MCF 10A (cell line): ENCODE data around the gene CAMTA1. TPM values are rescaled to one million over a fixed set of nuclear protein-coding genes. Genes with fewer than 3 reads are reported as not detected.
"Not testable (repeated sequence)": the region's sequence is repeated elsewhere in the genome, so short reads cannot be mapped to it uniquely, and the experiment has no call there.

ENCODE experiments used
- BruUV-seq: library from RNA; stranded (reverse); fragments of 400-500 nt; replicated peaks from 2 replicates; lab custom pipeline; 2021; lab: Mats Ljungman, UMichigan
- CTCF ChIA-PET: fragments of 300-600 bp; sonication (Branson Sonifier 250); formaldehyde crosslinking; extraction: SDS; loops from one replicate; lab custom pipeline; 2021; ENCODE audit warnings: antibody characterized with exemption, inconsistent platforms; lab: Yijun Ruan, JAX
- POLR2A ChIA-PET: fragments of 300-600, 350-650 bp; sonication (Branson Sonifier 250); formaldehyde crosslinking; extraction: SDS; loops from one replicate; lab custom pipeline; 2020; ENCODE audit warnings: antibody characterized with exemption, inconsistent platforms; lab: Yijun Ruan, JAX
- DNase-seq: peaks from one replicate; pipeline ENCODE4 v3.0.0-alpha.2; 2018; ENCODE audit not compliant: unreplicated experiment
- H3K27ac Mint-ChIP-seq: one replicate; pipeline ENCODE4 v1.8.0; 2022; ENCODE audit warnings: mild to moderate bottlenecking, low read depth, mixed read lengths; ENCODE audit not compliant: unreplicated experiment
- H3K27me3 Mint-ChIP-seq: one replicate; pipeline ENCODE4 v1.8.0; 2022; ENCODE audit warnings: mixed read lengths; ENCODE audit not compliant: insufficient read depth, unreplicated experiment
- H3K36me3 Mint-ChIP-seq: one replicate; pipeline ENCODE4 v1.8.0; 2022; ENCODE audit warnings: mild to moderate bottlenecking, moderate library complexity, mixed read lengths; ENCODE audit not compliant: insufficient read depth, unreplicated experiment
- H3K4me1 Mint-ChIP-seq: one replicate; pipeline ENCODE4 v1.8.0; 2022; ENCODE audit warnings: mixed read lengths; ENCODE audit not compliant: insufficient read depth, unreplicated experiment
- H3K4me3 Mint-ChIP-seq: one replicate; pipeline ENCODE4 v1.8.0; 2022; ENCODE audit warnings: mild to moderate bottlenecking, moderate library complexity, mixed read lengths; ENCODE audit not compliant: unreplicated experiment
- H3K9me3 Mint-ChIP-seq: one replicate; pipeline ENCODE4 v1.8.0; 2022; ENCODE audit warnings: mixed read lengths; ENCODE audit not compliant: unreplicated experiment
- intact Hi-C: fragments of 100-400 bp; cut with micrococcal nuclease; formaldehyde crosslinking; loops from 2 replicates; pipeline ENCODE4 v1.14.1; 2022
- total RNA-seq: library from RNA; stranded (reverse); gene quantifications from 2 replicates; pipeline ENCODE4 v1.2.3, GENCODE V29; 2022
- TF ChIP-seq, protein P1 (sequence below): fragments of 200-600 bp; IDR thresholded peaks from one replicate; pipeline ENCODE4 v1.8.0; 2022; ENCODE audit warnings: antibody characterized with exemption, mild to moderate bottlenecking; ENCODE audit not compliant: unreplicated experiment

Gene CAMTA1
- total RNA-seq, 1 experiment from 2014 or later, result 74.1 TPM

DNA sequence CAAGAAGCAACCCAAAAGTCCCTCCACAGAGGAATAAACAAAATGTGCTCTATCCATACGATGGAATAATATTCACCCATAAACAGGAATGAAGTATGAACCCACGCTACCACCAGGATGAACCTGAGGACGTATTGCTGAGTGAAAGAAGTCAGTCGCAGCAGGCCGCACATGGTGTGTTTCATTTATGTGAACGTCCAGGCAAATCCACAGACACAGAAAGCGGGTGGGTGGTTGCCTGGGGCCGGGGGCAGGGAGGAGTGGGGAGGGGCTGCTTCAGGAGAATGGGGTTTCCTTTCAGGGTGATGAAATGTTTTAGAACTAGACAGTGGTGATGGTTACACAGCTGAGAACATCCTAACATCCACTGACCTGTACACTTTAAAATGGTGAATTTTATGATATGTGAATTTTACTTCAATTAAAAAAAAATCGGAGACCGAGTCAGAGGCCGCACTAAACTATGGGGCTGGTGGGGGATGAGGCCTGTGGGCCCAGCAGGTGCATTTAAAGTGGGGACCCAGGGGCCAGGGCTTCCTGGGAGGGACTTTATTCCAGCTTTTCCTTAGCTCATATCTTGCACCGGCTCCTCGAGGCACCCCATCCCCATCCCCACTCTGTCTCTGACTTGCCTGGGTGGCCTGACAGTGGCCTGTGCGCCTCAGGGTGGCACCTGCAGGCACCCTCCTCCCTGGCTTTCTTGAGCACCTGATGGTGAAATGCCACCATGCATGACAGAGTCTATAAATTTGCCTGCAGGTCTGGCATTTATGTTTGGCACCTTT lies 593.3 kb downstream of the CAMTA1 start:
- peaks cover 11% of the 10 kb centered on the region for H3K4me1 Mint-ChIP-seq
- TF ChIP-seq, protein P1, sequence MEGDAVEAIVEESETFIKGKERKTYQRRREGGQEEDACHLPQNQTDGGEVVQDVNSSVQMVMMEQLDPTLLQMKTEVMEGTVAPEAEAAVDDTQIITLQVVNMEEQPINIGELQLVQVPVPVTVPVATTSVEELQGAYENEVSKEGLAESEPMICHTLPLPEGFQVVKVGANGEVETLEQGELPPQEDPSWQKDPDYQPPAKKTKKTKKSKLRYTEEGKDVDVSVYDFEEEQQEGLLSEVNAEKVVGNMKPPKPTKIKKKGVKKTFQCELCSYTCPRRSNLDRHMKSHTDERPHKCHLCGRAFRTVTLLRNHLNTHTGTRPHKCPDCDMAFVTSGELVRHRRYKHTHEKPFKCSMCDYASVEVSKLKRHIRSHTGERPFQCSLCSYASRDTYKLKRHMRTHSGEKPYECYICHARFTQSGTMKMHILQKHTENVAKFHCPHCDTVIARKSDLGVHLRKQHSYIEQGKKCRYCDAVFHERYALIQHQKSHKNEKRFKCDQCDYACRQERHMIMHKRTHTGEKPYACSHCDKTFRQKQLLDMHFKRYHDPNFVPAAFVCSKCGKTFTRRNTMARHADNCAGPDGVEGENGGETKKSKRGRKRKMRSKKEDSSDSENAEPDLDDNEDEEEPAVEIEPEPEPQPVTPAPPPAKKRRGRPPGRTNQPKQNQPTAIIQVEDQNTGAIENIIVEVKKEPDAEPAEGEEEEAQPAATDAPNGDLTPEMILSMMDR, result no peak
- H3K9me3 Mint-ChIP-seq, result no peaks in the 10 kb centered on the region
- no peak overlapping the region for H3K27ac Mint-ChIP-seq
- intact Hi-C loops, result no loop called here
- DNase-seq, result no peak
- H3K27me3 Mint-ChIP-seq, result no peaks in the 10 kb centered on the region
- POLR2A ChIA-PET, result no interaction called here
- CTCF ChIA-PET, result interaction anchor here (0.7 kb wide), 1 partner anchor 53 kb away, joined by 3 read pairs; no protein-coding TSS in a partner anchor
- no peaks in the 10 kb centered on the region for H3K36me3 Mint-ChIP-seq
- no TSS peak for BruUV-seq
- no peak overlapping the region for H3K4me3 Mint-ChIP-seq

DNA sequence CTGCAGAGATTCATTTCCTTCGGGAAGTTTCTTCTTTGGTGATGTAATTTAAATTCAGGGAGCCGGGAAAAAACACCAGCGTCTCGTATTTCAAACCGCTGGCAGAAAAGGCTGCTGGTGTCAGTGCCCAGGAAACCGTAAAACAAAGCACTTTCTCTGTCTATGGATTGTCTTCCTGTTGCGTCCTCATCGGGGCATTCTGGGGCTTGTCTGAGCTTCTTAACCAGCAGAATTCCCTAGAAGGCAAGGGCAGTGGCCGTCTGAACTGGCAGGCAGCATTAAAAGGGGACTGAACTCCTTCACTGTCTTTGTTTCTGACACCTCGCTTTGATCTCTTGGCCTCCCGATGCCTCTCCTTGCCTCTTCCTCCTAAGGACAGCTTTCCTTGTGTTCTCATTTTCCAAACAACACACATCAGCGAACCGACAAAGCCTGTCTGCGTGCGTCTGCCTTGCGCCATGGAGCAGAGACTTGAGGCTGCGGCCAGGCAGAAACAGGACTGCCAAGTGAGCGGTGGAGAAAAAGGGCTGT lies 594.3 kb downstream of the CAMTA1 start:
- TF ChIP-seq, protein P1, result no peak
- no peaks in the 10 kb centered on the region for H3K36me3 Mint-ChIP-seq
- no peaks in the 10 kb centered on the region for H3K9me3 Mint-ChIP-seq
- intact Hi-C loops, result no loop called here
- no TSS peak for BruUV-seq
- DNase-seq, result peak; percentile 66
- no peak overlapping the region for H3K4me3 Mint-ChIP-seq
- H3K27ac Mint-ChIP-seq, result no peak overlapping the region
- peaks cover 11% of the 10 kb centered on the region for H3K4me1 Mint-ChIP-seq
- H3K27me3 Mint-ChIP-seq, result no peaks in the 10 kb centered on the region
- ChIA-PET CTCF (no interaction called here), POLR2A (no interaction called here)

DNA sequence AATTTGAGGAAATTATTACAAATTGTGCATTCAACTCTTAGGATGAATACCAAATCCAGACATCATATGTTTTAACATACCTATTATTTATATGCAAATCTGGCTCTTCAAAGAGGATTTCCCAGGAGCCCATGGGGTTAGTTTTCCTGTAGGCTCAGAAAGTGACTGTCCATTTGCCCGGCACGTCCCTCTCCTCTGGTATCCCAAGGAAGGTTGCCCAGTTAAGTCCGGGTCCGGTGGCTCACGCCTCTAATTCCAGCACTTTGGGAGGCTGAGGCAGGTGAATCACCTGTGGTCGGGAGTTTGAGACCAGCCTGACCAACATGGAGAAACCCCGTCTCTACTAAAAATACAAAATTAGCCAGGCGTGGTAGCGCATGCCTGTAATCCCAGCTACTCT lies 594.8 kb downstream of the CAMTA1 start:
- peaks cover 11% of the 10 kb centered on the region for H3K4me1 Mint-ChIP-seq
- POLR2A ChIA-PET, BruUV-seq, H3K27ac Mint-ChIP-seq, H3K9me3 Mint-ChIP-seq, H3K4me3 Mint-ChIP-seq, DNase-seq, H3K27me3 Mint-ChIP-seq, intact Hi-C loops, CTCF ChIA-PET, H3K36me3 Mint-ChIP-seq: not testable (repeated sequence)

DNA sequence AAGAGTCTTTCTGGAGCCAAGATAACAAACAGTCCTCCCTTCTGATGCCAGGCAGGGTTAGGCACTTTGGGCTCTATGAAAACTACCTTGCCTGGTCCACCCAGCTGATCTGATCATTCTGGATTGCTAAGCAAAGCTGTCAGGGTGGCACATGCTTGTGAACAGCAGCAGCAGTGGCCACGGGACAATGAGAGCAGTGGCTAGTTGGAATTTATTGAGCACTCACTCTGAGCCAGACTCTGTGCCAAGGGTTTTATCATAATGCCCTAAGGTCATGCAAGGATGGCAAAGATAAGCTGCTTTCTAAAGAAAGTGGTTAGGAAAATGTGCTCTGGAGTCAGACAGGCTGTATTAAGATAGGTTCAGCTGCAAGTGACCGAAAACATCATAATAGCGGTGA lies 595.5 kb downstream of the CAMTA1 start:
- Mint-ChIP-seq H3K4me3 (no peak overlapping the region), H3K27me3 (no peaks in the 10 kb centered on the region), H3K27ac (no peak overlapping the region), H3K9me3 (no peaks in the 10 kb centered on the region), H3K36me3 (no peaks in the 10 kb centered on the region), H3K4me1 (peaks cover 11% of the 10 kb centered on the region)
- CTCF ChIA-PET, result no interaction called here
- intact Hi-C loops, result no loop called here
- DNase-seq, result no peak
- no TSS peak for BruUV-seq
- POLR2A ChIA-PET, result no interaction called here
- TF ChIP-seq, protein P1, result no peak

DNA sequence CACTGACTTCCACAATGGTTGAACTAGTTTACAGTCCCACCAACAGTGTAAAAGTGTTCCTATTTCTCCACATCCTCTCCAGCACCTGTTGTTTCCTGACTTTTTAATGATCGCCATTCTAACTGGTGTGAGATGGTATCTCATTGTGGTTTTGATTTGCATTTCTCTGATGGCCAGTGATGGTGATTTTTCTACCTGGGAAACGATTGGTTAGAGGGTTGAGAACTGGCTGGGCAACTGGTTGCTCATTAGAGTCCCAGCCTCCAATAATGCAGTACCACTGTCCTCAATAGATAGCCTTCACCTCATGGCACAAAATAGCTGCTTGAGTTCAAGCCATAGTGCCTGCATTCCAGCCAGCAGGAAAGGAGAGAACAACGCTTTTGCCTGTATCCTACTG lies 596.5 kb downstream of the CAMTA1 start:
- POLR2A ChIA-PET, BruUV-seq, H3K9me3 Mint-ChIP-seq, H3K36me3 Mint-ChIP-seq, H3K4me3 Mint-ChIP-seq, H3K27me3 Mint-ChIP-seq, intact Hi-C loops, DNase-seq, H3K27ac Mint-ChIP-seq: not testable (repeated sequence)
- peaks cover 11% of the 10 kb centered on the region for H3K4me1 Mint-ChIP-seq
- CTCF ChIA-PET, result interaction anchor here (0.5 kb wide), 1 partner anchor 550 kb away, joined by 4 read pairs; no protein-coding TSS in a partner anchor
